HEK293T (cell line): ENCODE results near the gene APLP2.

ENCODE experiments used
- ARNT ChIP-seq: fragments of 450-650 bp; IDR thresholded peaks from 2 replicates; pipeline ENCODE4 v1.6.1; 2017; ENCODE audit warnings: mild to moderate bottlenecking
- LEF1 ChIP-seq: fragments of 450-650 bp; IDR thresholded peaks from 2 replicates; pipeline ENCODE4 v1.6.1; 2017; ENCODE audit warnings: mild to moderate bottlenecking, borderline replicate concordance
- SP1 ChIP-seq: fragments of 450-650 bp; IDR thresholded peaks from 2 replicates; pipeline ENCODE4 v1.6.1; 2017
- SUZ12 ChIP-seq: fragments of 450-650 bp; IDR thresholded peaks from 2 replicates; pipeline ENCODE4 v1.6.1; 2016; ENCODE audit warnings: mild to moderate bottlenecking

DNA sequence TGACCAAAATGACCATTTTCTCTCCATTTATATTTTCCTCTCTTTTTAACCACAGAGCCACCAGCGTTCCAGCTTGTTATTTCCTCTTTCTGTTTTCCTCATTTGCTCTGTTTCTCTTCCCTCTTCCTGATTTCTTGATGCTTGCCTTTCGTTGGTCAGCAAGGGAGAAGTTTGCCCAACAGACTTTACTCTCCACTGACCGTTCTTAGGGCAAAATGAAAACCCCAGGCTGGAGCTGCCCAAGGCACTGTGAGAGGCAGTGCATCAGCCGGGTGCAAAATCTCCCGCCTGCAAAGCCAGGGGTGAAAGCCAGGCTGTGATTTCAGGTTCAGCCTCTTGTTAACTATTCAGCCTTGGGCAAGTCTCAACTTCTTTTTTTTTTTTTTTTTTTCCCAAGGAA lies 26.1 kb upstream of the APLP2 start:
- TF ChIP-seq LEF1 (no peak), SUZ12 (no peak), ARNT (no peak), SP1 (no peak)
